KMS-11 (cell line): ENCODE results near the gene MXI1.

Experiments
- H2AFZ ChIP-seq: fragments of 200-600 bp; sonication (generic); 2 replicates; pipeline ENCODE4 v1.6.1; 2016; ENCODE audit warnings: antibody characterized with exemption, mixed run types, low read depth
- H3K27ac ChIP-seq: fragments of 200-600 bp; sonication (generic); 2 replicates; pipeline ENCODE4 v1.6.1; 2016; ENCODE audit warnings: mild to moderate bottlenecking, mixed run types
- H3K27me3 ChIP-seq: fragments of 200-600 bp; sonication (generic); 2 replicates; pipeline ENCODE4 v1.6.1; 2017; ENCODE audit warnings: mild to moderate bottlenecking, low read depth, mixed run types, moderate library complexity; ENCODE audit not compliant: insufficient read depth
- H3K36me3 ChIP-seq: fragments of 200-600 bp; sonication (generic); 2 replicates; pipeline ENCODE4 v1.6.1; 2017; ENCODE audit warnings: mild to moderate bottlenecking, mixed run types; ENCODE audit not compliant: insufficient read depth
- H3K4me1 ChIP-seq: fragments of 200-600 bp; sonication (generic); 2 replicates; pipeline ENCODE4 v1.6.1; 2016; ENCODE audit warnings: mild to moderate bottlenecking, low read depth, mixed run types; ENCODE audit not compliant: poor library complexity, severe bottlenecking
- H3K4me2 ChIP-seq: fragments of 200-600 bp; sonication (generic); 2 replicates; pipeline ENCODE4 v1.7.0; 2016; ENCODE audit warnings: mild to moderate bottlenecking, mixed run types
- H3K4me3 ChIP-seq: fragments of 200-600 bp; sonication (generic); IDR thresholded peaks from 2 replicates; pipeline ENCODE4 v1.6.1; 2017; ENCODE audit warnings: low read depth, low read length, mixed read lengths; ENCODE audit not compliant: insufficient read depth
- H3K79me2 ChIP-seq: fragments of 200-600 bp; sonication (generic); 2 replicates; pipeline ENCODE4 v1.6.1; 2016; ENCODE audit warnings: low read depth, mixed run types; ENCODE audit not compliant: insufficient read depth
- H3K9ac ChIP-seq: fragments of 200-600 bp; sonication (generic); 2 replicates; pipeline ENCODE4 v1.6.1; 2016; ENCODE audit warnings: mild to moderate bottlenecking, mixed run types
- H4K20me1 ChIP-seq: fragments of 200-600 bp; sonication (generic); 2 replicates; pipeline ENCODE4 v1.6.1; 2016; ENCODE audit warnings: mild to moderate bottlenecking, mixed run types; ENCODE audit not compliant: insufficient read depth
- TF ChIP-seq, protein P1 (sequence below): fragments of 200-600 bp; sonication (generic); conservative IDR thresholded peaks from 2 replicates; pipeline ENCODE4 v1.6.1; 2017; ENCODE audit warnings: low read depth, mild to moderate bottlenecking, antibody characterized with exemption, low read length, moderate library complexity, mixed read lengths

Gene MXI1

DNA sequence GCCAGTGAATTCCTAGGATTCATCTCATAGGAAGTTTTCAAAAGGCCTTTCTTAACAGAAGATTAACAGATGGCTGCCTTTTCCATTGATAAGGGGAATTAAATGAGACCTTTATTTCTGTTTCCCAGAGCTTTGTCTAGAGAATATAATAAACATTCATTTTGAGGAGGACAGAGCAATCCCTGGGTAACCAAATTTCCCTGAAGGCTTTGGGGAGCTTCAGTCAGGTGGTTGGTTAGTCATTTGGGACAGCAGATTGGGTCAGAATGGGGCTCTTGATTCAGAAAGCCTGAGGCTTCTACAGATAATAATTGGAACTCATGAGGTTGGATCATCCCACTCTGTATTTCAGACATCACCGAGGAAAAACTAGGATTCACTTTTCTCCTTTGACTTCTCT lies 21.8 kb downstream of the MXI1 start:
- Histone ChIP-seq H3K4me2 (no peak overlapping the region), H4K20me1 (no peaks in the 10 kb centered on the region), H3K9ac (no peak overlapping the region), H3K27me3 (no peaks in the 10 kb centered on the region), H3K79me2 (peaks cover 22% of the 10 kb centered on the region), H3K27ac (no peak overlapping the region), H3K4me1 (peaks cover 15% of the 10 kb centered on the region), H3K4me3 (no peak overlapping the region), H2AFZ (no peak overlapping the region), H3K36me3 (no peaks in the 10 kb centered on the region)
- TF ChIP-seq, protein P1, sequence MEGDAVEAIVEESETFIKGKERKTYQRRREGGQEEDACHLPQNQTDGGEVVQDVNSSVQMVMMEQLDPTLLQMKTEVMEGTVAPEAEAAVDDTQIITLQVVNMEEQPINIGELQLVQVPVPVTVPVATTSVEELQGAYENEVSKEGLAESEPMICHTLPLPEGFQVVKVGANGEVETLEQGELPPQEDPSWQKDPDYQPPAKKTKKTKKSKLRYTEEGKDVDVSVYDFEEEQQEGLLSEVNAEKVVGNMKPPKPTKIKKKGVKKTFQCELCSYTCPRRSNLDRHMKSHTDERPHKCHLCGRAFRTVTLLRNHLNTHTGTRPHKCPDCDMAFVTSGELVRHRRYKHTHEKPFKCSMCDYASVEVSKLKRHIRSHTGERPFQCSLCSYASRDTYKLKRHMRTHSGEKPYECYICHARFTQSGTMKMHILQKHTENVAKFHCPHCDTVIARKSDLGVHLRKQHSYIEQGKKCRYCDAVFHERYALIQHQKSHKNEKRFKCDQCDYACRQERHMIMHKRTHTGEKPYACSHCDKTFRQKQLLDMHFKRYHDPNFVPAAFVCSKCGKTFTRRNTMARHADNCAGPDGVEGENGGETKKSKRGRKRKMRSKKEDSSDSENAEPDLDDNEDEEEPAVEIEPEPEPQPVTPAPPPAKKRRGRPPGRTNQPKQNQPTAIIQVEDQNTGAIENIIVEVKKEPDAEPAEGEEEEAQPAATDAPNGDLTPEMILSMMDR: no peak

DNA sequence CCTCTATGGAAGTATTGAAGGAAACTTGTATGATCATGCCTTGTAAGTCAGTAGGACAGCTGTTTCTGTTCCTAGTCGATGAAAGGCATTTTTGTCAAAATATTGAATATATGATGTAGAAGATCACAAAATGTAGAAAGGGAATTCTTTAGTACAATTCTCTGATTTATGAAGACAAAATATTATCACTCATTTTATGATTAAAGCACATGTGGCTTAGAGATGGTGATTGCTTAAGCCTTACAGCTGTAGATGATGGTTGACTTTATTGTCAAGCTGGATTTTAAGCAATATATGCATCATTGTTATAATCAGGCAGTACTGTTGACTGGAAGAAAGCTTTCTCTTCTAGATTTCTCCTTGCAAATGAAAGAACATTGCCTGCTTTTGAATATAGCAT lies 26.4 kb downstream of the MXI1 start:
- Histone ChIP-seq H3K27me3 (no peaks in the 10 kb centered on the region), H3K79me2 (peaks cover 15% of the 10 kb centered on the region; the same call in 1 of the 2 replicates), H4K20me1 (0 out of 2 replicates have a peak, but pooled peaks cover 4% of the 10 kb centered on the region), H3K9ac (no peak overlapping the region), H2AFZ (no peak overlapping the region), H3K4me1 (peaks cover 3% of the 10 kb centered on the region), H3K36me3 (no peaks in the 10 kb centered on the region), H3K4me3 (no peak overlapping the region), H3K4me2 (no peak overlapping the region), H3K27ac (no peak overlapping the region)
- TF ChIP-seq, protein P1: no peak

DNA sequence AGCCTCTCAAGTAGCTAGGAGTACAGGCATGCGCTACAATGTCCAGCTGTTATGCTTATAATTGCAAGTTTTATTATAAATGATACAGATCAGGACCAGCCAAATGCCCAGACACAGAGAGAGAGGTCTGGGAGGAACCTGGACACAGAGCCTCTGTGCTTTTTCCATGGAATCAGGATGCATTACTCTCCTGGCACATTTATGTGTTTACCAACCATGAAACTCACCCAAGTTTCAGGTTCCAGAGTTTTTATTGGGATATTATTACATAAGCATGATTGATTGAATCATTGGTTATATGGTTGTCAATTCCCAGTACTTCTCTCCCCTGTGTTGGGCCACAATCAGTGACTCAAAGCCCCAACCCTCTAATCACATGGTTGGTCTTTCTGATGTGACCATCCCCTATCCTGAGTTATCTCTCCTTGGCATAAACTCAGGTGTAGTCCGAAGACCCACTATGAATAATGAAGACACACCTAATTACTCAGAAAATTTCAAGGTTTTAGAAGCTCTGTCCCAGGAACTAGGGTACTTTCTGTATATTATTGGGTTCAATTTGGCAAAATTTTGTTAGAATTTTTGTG lies 30.6 kb downstream of the MXI1 start:
- Histone ChIP-seq H3K27me3 (no peaks in the 10 kb centered on the region), H3K9ac (no peak overlapping the region), H3K4me1 (peaks cover 19% of the 10 kb centered on the region), H3K27ac (no peak overlapping the region), H2AFZ (no peak overlapping the region), H3K4me3 (no peak overlapping the region), H4K20me1 (peaks cover 9% of the 10 kb centered on the region; the same call in 1 of the 2 replicates), H3K4me2 (no peak overlapping the region), H3K36me3 (no peaks in the 10 kb centered on the region), H3K79me2 (peaks cover 24% of the 10 kb centered on the region; the same call in 1 of the 2 replicates)
- TF ChIP-seq, protein P1: no peak

DNA sequence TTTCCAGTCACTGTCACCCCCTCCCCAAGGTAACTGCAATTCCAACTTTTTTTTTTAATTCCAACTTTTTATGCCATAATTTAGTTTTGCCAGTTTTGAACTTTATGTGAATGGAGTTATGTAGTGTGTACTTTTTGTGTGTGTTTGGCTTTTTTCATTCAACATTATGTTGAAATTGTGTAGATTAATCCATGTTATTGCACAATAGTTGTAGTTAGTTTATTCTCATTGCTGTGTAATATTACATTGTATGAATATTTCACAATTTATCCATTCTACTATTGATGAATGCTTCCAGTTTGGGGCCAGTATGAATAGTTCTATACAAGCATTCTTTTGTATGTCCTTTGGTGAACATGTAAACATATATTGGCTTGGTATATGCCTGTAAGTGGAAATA lies 32.5 kb downstream of the MXI1 start:
- Histone ChIP-seq H3K4me2 (no peak overlapping the region), H3K4me3 (no peak overlapping the region), H3K27me3 (no peaks in the 10 kb centered on the region), H3K9ac (no peak overlapping the region), H3K79me2 (peaks cover 21% of the 10 kb centered on the region; the same call in 1 of the 2 replicates), H4K20me1 (peaks cover 5% of the 10 kb centered on the region; the same call in 1 of the 2 replicates), H3K27ac (no peak overlapping the region), H3K4me1 (peaks cover 19% of the 10 kb centered on the region), H2AFZ (no peak overlapping the region), H3K36me3 (no peaks in the 10 kb centered on the region)
- TF ChIP-seq, protein P1: no peak
